HEK293 (cell line): ENCODE results near the gene IFI27L1.

Experiments
- ZNF140 ChIP-seq: fragments of 450-650 bp; formaldehyde crosslinking; IDR thresholded peaks from 2 replicates; pipeline ENCODE4 v1.5.1; 2016; ENCODE audit warnings: missing biosample characterization, missing genetic modification characterization
- ZNF157 ChIP-seq: fragments of 450-650 bp; formaldehyde crosslinking; IDR thresholded peaks from 2 replicates; pipeline ENCODE4 v1.5.1; 2016; ENCODE audit warnings: missing biosample characterization, missing genetic modification characterization
- TF ChIP-seq, protein P1 (sequence below): fragments of 450-650 bp; formaldehyde crosslinking; IDR thresholded peaks from 2 replicates; pipeline ENCODE4 v1.5.1; 2016; ENCODE audit warnings: missing biosample characterization, missing genetic modification characterization

DNA sequence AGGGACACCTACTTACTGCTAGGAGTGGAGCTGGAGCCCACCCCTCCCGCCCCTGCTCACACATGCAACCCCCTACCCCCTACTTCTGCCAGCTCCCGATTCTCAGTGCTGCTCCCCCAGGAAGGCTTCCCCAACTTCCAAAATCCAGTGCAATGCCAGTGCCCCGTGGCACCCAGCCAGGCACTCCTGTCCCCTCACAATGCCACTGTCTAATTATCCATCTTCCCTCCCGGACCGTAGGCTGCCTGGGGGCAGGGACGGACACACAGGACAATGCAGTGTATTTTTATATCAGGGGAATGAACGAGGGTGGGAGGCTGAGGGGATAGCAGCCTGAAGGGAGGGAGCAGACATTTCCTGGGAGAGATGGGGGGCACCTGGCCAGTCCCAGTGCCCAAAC is 42.6 kb upstream of the IFI27L1 start:
- TF ChIP-seq ZNF157 (no peak), ZNF140 (no peak)
- TF ChIP-seq, protein P1, sequence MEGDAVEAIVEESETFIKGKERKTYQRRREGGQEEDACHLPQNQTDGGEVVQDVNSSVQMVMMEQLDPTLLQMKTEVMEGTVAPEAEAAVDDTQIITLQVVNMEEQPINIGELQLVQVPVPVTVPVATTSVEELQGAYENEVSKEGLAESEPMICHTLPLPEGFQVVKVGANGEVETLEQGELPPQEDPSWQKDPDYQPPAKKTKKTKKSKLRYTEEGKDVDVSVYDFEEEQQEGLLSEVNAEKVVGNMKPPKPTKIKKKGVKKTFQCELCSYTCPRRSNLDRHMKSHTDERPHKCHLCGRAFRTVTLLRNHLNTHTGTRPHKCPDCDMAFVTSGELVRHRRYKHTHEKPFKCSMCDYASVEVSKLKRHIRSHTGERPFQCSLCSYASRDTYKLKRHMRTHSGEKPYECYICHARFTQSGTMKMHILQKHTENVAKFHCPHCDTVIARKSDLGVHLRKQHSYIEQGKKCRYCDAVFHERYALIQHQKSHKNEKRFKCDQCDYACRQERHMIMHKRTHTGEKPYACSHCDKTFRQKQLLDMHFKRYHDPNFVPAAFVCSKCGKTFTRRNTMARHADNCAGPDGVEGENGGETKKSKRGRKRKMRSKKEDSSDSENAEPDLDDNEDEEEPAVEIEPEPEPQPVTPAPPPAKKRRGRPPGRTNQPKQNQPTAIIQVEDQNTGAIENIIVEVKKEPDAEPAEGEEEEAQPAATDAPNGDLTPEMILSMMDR (tag by site-specific recombination), result no peak
